Urinary bladder (tissue), 4 donors: ENCODE measurements around the gene CARS1. TPM values are rescaled to one million over a fixed set of nuclear protein-coding genes. Genes with fewer than 3 reads are reported as not detected.
A peak's percentile ranks its signal among the peaks of the same experiment; 100 is the strongest.

Source experiments
- DNase-seq: peaks from one replicate; pipeline ENCODE4 v3.0.0-alpha.2; 2015; ENCODE audit errors: extremely low spot score
- H3K27ac ChIP-seq: one replicate; pipeline ENCODE4 v1.5.1; 2013; ENCODE audit warnings: low read depth, mild to moderate bottlenecking, moderate library complexity
- H3K36me3 ChIP-seq: one replicate; pipeline ENCODE4 v1.6.1; 2013; ENCODE audit warnings: mild to moderate bottlenecking, moderate library complexity; ENCODE audit not compliant: insufficient read depth
- H3K4me1 ChIP-seq: one replicate; pipeline ENCODE4 v1.6.1; 2013; ENCODE audit warnings: mild to moderate bottlenecking, moderate library complexity; ENCODE audit not compliant: insufficient read depth
- H3K4me3 ChIP-seq: one replicate; pipeline ENCODE4 v1.5.1; 2013; ENCODE audit warnings: low read depth, low read length
- WGBS: extraction: QIAGEN DNeasy Blood & Tissue Kit; methylation state at CpG from one replicate; pipeline ENCODE4 v1.1.7; 2013; 5-methylcytosine and 5-hydroxymethylcytosine counted together
- polyA plus RNA-seq: library from polyadenylated mRNA; stranded (reverse); fragments of 200-250 nt; gene quantifications from one replicate; pipeline ENCODE4 v1.2.3, GENCODE V29; 2013
- total RNA-seq: library from RNA; depleted of rRNA; stranded (reverse); fragments of >200 nt; gene quantifications from one replicate; pipeline ENCODE4 v1.2.3, GENCODE V29; 2014
- donor health status: healthy with polysubstance abuse.
- donor health status: healthy.

Gene CARS1
- total and polyA plus RNA-seq, 2 donors: 16.1 to 32.2 TPM

DNA sequence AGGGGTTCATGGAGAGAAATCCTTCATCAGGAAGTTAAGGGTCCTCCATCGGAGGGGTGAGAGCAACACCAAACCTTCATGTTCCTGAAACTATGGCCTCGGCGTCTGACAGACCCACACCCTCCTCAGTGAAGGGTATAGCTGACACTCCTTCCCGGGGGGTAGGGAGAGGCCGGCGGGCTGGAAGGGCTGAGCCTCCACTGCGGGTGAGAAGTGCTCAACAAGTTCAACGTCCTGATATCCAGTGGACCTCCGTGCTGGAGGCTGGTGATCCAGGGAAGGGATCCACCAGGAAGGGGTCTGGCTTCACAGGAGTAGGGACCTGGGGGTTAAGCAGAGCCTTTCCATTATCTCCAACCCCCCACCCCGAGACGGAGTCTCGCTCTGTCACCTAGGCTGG is 12.3 kb downstream of the CARS1 start:
- H3K36me3 ChIP-seq: no peaks in the 10 kb centered on the region
- 95% methylated on average over 12 of the region's 12 CpGs for WGBS
- no peak overlapping the region for H3K27ac ChIP-seq
- H3K4me3 ChIP-seq: no peak overlapping the region
- peaks cover 1% of the 10 kb centered on the region for H3K4me1 ChIP-seq
- DNase-seq: no peak

GRCh38 chr11:3044004-3044403 is 13.2 kb downstream of the CARS1 start:
- H3K36me3 ChIP-seq: peaks cover 2% of the 10 kb centered on the region

DNA sequence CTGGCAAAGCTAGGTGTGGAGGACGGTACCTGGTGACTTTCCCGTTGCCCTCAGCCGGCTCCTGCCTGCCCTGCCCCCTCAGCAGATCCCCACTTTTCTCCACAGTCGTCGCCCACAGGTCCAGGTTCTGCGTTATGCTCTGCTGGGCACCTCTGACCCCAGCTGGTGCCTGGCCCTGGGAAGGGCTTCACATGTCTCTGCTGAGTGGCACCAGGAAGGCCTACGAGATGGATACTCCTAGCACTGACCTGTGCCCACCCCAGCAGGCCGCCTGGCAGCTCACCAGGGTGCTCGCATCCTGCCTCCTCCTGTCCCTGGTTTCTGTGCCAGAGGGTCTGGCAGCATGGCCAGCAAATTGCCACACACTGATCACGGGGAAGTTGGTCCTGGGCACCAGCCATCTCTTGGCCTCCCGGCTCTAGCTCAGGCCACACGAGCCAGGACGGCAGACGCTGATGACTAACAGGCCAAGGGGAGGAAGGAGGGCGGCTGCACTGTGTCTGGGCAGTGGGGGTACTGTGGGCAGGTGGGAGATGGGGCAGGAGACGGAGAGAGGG is 13.8 kb downstream of the CARS1 start:
- WGBS: 81% methylated on average over 16 of the region's 16 CpGs
- H3K4me3 ChIP-seq: no peak overlapping the region
- H3K4me1 ChIP-seq: no peaks in the 10 kb centered on the region
- DNase-seq: no peak
- no peak overlapping the region for H3K27ac ChIP-seq
- peaks cover 2% of the 10 kb centered on the region for H3K36me3 ChIP-seq

More at GRCh38 chr11:3044004-3044403, 13.2 kb downstream of the CARS1 start:
- DNase-seq: no peak
- no peak overlapping the region for H3K4me3 ChIP-seq
- no peak overlapping the region for H3K27ac ChIP-seq
- no peaks in the 10 kb centered on the region for H3K4me1 ChIP-seq
- 68% methylated on average over 6 of the region's 6 CpGs for WGBS

DNA sequence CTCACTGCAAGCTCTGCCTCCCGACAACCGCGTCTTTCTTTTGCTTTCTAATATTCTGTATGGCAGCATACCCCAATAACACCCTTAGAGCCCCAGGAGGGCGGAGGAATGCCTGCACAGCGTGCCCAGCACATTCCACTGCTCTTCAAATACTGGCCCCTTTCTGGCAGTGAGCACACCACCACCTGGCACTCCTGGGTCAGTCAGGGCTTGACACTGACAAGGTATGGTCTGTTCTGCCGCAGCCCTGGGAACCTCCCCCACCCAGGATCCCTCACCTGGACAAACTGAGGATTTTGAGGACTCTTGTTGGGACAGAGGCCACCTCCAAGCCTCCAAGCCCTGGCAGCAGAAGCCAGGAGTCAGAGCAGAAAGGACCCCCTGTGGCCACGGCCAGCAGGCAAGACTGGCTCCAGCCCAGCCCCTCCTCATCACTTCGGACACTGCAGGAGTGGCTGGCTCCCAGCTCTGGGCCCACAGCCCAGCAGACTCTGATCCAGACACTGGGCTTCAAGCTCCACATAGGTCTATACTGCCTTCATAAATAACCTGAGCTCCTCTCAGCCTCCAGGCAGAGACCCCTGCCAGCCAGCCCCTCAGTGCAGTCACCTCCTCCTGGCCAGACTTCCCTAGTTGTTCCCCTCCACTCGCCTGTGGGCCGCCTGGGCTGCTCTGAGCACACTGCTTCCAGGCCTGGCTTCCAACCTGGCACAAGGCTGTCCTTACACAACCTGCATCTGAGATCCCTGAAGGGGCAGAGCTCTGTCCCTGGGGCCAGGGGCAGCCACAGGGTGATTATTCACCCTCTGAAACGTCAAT is 14.5 kb downstream of the CARS1 start:
- Histone ChIP-seq H3K4me1 (no peaks in the 10 kb centered on the region), H3K27ac (no peak overlapping the region), H3K36me3 (peaks cover 2% of the 10 kb centered on the region), H3K4me3 (no peak overlapping the region)
- 75% methylated on average over 11 of the region's 11 CpGs for WGBS
- DNase-seq: no peak

- WGBS: 90% methylated on average over 17 of the region's 17 CpGs
- H3K36me3 ChIP-seq: peaks cover 2% of the 10 kb centered on the region
- H3K4me3 ChIP-seq: no peak overlapping the region
- H3K27ac ChIP-seq: no peak overlapping the region
- DNase-seq: no peak
- H3K4me1 ChIP-seq: no peaks in the 10 kb centered on the region
Observed at GRCh38 chr11:3041699-3042441, 15.4 kb downstream of the CARS1 start.

DNA sequence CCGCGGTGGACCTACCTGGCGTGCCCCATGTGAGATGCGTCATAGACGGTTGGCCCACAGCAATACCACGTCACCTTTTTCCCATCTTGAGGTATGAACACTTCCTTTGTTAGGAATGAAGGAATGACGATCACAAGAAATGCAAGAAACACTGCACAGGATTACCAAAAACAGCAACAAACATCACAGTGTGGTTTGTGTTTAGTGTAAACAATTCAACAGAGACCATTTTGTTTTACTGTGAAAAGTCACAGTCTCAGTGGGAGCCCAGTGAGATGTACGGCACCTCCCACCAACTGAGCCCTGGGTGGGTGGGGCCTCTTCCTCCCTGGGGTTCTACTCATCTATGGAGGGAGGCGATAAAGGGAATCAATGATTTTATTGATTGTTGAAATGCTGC is 16.3 kb downstream of the CARS1 start:
- Histone ChIP-seq H3K4me3 (no peak overlapping the region), H3K36me3 (peaks cover 2% of the 10 kb centered on the region), H3K27ac (no peak overlapping the region), H3K4me1 (no peaks in the 10 kb centered on the region)
- DNase-seq: no peak
- WGBS: 92% methylated on average over 9 of the region's 9 CpGs

- Histone ChIP-seq H3K36me3 (peaks cover 2% of the 10 kb centered on the region), H3K27ac (no peak overlapping the region)
- 82% methylated on average over 12 of the region's 12 CpGs for WGBS
Observed at GRCh38 chr11:3037945-3038271, 19.3 kb downstream of the CARS1 start.

DNA sequence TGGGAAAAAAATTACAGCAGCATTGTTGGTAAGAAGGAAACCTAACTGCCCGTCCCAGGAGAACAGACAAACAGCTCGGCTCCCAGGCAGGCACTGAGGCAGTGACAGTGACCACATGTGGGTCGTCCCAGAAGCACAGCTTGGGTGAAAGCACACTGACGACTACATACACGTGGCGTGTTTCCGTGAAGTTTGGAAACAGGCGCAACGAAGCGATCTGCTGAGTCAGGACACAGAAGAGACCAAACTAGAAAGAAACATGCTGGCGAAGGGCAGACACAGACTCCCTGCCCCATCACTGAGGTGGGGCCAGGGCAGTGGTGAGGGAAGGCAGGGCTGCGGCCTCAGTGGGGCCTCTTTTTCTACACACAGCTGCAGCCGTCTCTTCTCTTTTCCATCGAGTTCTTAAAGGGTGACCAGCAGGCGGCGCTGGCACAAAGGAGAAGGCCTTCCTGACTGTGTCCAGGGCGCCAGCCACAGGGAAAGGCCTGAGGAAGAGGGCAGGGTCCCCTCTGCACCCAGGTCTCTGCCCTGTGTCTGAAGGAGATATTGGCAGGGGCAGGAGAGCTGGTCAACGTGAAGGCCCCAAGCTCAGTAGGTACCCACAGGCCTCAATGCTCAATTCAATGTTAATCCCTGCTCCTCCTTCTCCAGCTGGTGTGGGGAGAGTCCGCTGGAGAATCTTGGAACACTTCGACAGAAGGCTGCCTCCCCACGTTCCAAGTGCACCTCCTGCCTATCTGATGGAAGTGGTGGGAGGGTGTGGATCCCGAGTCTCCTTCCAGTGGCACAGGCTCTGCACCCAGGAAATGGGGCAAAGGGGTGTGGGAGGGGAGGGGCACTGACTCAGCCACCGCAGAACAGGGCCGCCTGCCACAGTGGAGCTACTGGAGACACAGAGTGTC is 19.9 kb downstream of the CARS1 start:
- H3K27ac ChIP-seq: peak overlapping the region; percentile 2
- peaks cover 2% of the 10 kb centered on the region for H3K36me3 ChIP-seq
- H3K4me1 ChIP-seq: no peaks in the 10 kb centered on the region
- no peak for DNase-seq
- H3K4me3 ChIP-seq: no peak overlapping the region
- WGBS: 53% methylated on average over 24 of the region's 24 CpGs

More at GRCh38 chr11:3037945-3038271, 19.3 kb downstream of the CARS1 start:
- H3K4me3 ChIP-seq: no peak overlapping the region
- H3K4me1 ChIP-seq: no peaks in the 10 kb centered on the region
- no peak for DNase-seq

DNA sequence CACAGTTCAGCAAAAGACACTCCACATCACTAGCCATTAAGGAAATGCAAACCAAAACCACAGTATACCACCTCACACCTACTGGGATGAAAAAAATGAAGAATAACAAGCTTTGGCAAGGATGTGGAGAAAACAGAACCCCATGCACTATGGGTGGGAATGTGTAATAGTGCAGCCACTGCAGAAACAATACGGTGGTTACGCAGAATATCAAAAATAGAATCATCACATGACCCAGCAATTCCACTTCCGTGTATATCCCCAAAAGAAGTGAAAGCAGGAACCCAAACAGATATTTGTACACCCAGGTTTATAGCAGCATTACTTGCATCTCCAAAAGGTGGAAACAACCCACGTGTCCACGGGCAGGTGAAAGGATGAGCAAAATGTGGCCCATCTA is 20.8 kb downstream of the CARS1 start:
- no peak overlapping the region for H3K27ac ChIP-seq
- H3K4me3 ChIP-seq: no peak overlapping the region
- 87% methylated on average over 5 of the region's 5 CpGs for WGBS
- H3K36me3 ChIP-seq: peaks cover 2% of the 10 kb centered on the region
- DNase-seq: no peak
- no peaks in the 10 kb centered on the region for H3K4me1 ChIP-seq

- peaks cover 2% of the 10 kb centered on the region for H3K36me3 ChIP-seq
Observed at GRCh38 chr11:3035333-3035732, 21.9 kb downstream of the CARS1 start.

DNA sequence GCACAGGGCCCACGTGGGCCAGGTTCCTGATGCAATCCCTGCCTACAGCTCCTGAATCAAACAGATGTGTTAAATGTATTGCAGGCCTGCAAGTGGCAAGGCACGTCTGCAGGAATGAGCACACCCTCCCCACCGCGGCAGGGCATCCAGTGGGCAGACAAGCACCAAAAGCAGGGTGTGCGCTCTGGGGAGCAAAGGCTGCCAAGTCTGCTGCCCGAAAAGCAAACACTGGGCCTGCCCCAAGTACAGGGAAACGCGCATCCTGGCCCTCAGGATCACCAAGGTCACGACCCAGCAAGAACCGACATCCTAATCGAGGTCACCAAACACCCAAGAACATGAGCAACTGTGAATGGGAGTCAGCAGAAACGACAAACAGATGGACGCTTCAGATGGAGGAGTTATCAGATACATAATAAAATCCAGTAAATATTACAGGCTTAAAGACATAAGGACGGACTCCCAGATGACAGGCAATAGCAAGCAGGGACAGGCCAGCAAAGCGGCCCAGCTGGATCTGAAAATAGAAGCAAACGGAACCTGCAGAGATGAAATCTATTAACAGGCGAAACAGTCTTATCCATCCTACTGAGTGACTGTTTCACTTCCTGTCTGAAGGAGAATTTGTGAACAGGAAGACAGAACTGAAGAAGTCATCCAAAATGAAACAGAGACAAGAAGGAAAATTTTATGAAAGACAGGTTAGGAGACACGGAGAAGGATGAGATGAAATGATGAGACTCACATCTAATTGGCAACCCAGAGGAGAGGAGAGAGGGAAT is 26.7 kb downstream of the CARS1 start:
- 50% methylated on average over 18 of the region's 18 CpGs for WGBS
- H3K4me1 ChIP-seq: peaks cover 2% of the 10 kb centered on the region
- H3K27ac ChIP-seq: peak overlapping the region; percentile 25
- H3K36me3 ChIP-seq: peaks cover 4% of the 10 kb centered on the region
- H3K4me3 ChIP-seq: no peak overlapping the region
- DNase-seq: no peak

More at GRCh38 chr11:3035333-3035732, 21.9 kb downstream of the CARS1 start:
- peaks cover 2% of the 10 kb centered on the region for H3K4me1 ChIP-seq
- no peak for DNase-seq
- no peak overlapping the region for H3K4me3 ChIP-seq
- H3K27ac ChIP-seq: no peak overlapping the region

GRCh38 chr11:3028813-3029212 is 28.4 kb downstream of the CARS1 start:
- 94% methylated on average over 9 of the region's 9 CpGs for WGBS
- Histone ChIP-seq H3K4me1 (peaks cover 2% of the 10 kb centered on the region), H3K36me3 (peaks cover 4% of the 10 kb centered on the region), H3K27ac (no peak overlapping the region), H3K4me3 (no peak overlapping the region)
- DNase-seq: no peak
